ENCODE data around the gene TOR1A.

The TOR1A gene

GRCh38 chr9:129839324-129840023, 15.5 kb upstream of the TOR1A start:
- Mint-ChIP-seq H3K27me3 (no peaks in the 10 kb centered on the region), H3K36me3 (peaks cover 5% of the 10 kb centered on the region), H3K4me3 (no peak overlapping the region), H3K27ac (peak overlapping the region; percentile 54), H3K9me3 (no peaks in the 10 kb centered on the region), H3K4me1 (peaks cover 24% of the 10 kb centered on the region)
- no peak for DNase-seq (ENCODE audit: low spot score in 2 of 2)
- no peak for ATAC-seq (ENCODE audit: low read depth)

DNA sequence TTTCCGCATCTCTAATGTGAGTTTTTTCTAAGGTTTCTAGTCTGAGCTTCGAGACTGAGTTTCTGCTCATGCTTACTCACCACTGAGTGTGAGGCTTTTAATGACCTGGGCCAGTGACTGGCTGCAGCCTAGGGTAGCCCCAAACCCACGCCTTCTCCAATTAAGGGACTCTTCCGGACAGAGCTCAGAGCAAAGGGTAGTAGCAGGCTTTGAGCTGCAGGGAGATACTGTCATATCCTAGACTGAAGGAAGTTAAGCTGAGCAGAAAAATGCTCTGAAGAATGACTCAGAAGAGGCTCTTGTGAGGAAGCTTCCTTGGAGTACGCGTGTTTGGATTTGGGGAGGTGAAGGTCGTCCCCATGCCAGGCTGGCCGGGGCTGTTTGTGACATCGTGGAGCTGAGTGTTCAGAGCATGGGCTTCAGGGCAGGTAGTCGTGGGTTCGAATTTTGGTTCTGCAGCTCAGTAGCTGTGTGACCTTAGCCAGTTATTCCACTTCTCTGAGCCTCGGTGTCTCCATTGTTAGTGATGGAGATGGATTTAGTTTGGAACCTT, 14.8 kb upstream of the TOR1A start:
- Mint-ChIP-seq H3K27ac (peak overlapping the region; percentile 54), H3K36me3 (peaks cover 5% of the 10 kb centered on the region), H3K4me1 (peaks cover 30% of the 10 kb centered on the region), H3K27me3 (no peaks in the 10 kb centered on the region), H3K9me3 (no peaks in the 10 kb centered on the region), H3K4me3 (no peak overlapping the region)
- ATAC-seq (ENCODE audit: low read depth) (no peak), DNase-seq (ENCODE audit: low spot score in 2 of 2) (no peak)

GRCh38 chr9:129836311-129837007, 12.5 kb upstream of the TOR1A start:
- peaks cover 10% of the 10 kb centered on the region for H3K36me3 Mint-ChIP-seq
- H3K27ac Mint-ChIP-seq, result peak overlapping the region; percentile 94
- H3K4me1 Mint-ChIP-seq, result peaks cover 34% of the 10 kb centered on the region
- no peaks in the 10 kb centered on the region for H3K9me3 Mint-ChIP-seq
- H3K4me3 Mint-ChIP-seq, result peak overlapping the region; percentile 96
- no peaks in the 10 kb centered on the region for H3K27me3 Mint-ChIP-seq
- peak; percentile 13 for ATAC-seq (ENCODE audit: low read depth)
- DNase-seq (ENCODE audit: low spot score in 2 of 2), result peak; percentile 38 to 41

DNA sequence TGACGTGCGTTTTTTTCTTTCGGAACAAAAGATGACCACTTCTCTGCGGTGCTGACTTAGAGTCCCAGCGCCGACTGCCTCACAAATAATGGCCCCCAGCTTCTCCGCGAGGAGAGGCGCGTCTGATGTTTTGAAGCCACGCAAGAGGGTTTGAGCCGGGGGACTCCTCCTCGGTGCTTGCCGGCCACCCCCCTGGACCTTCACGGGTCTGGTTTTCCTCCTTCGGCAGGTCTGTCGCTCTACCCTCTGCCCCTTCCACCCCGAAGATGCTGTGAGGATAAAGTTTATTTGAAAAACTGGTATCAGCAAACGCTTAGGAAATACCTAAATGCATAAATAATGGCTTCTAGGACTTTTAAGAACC, 11.9 kb upstream of the TOR1A start:
- Mint-ChIP-seq H3K27ac (peak overlapping the region; percentile 94), H3K27me3 (no peaks in the 10 kb centered on the region), H3K36me3 (peaks cover 10% of the 10 kb centered on the region), H3K4me3 (peak overlapping the region; percentile 96), H3K4me1 (peaks cover 34% of the 10 kb centered on the region), H3K9me3 (no peaks in the 10 kb centered on the region)
- DNase-seq (ENCODE audit: low spot score in 2 of 2), result no peak
- no peak for ATAC-seq (ENCODE audit: low read depth)

- peak within 1 kb of the TSS; percentile 96 for H3K4me3 Mint-ChIP-seq
- peaks cover 10% of the 10 kb centered on the region for H3K36me3 Mint-ChIP-seq
- H3K9me3 Mint-ChIP-seq, result no peaks in the 10 kb centered on the region
- DNase-seq (ENCODE audit: low spot score in 2 of 2) (peak; percentile 95 to 96), ATAC-seq (ENCODE audit: low read depth) (peak; percentile 90)
- peaks cover 34% of the 10 kb centered on the region for H3K4me1 Mint-ChIP-seq
- no peaks in the 10 kb centered on the region for H3K27me3 Mint-ChIP-seq
- H3K27ac Mint-ChIP-seq, result peak within 1 kb of the TSS; percentile 94
Measured at GRCh38 chr9:129835128-129835859, 11.4 kb upstream of the TOR1A start, which contains the start of the genes C9orf78 and USP20. C9orf78 (minus strand) TSS chr9:129835275; CDS start chr9:129835221, 54 bp downstream. USP20 (plus strand) TSS chr9:129835458; CDS start chr9:129852556, 17,098 bp downstream.

DNA sequence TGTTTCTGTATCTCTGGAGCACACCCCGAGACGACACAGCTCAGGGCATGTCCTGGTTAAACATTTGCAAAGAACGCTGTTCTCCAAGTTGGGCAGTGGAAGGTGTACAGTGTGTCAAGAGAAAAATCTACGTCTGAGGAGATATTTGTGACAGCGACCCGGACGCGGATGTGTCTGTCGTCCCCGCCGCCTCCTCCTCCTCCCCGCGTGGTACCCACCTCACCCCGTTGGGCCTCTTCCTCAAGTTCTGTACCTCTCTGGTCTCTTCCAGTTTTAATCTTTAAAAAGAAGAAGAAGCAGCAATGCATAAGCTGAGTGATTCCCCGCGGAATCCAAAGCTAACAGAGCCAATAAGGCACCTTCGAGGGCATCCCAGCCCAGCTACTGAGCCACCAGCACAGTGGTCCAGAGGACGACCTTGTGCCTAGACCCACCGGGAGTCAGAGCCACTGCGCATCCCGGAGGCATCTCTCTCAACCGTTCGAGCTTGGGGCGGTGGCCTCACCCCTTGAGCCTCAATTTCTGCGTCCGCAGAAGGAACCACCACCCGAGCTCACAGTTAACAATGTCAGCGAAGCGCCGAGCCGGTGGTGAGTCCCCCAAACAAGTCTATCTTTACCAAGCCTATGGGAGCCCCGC, 10.7 kb upstream of the TOR1A start:
- Mint-ChIP-seq H3K4me1 (peaks cover 34% of the 10 kb centered on the region), H3K27ac (peak overlapping the region; percentile 94), H3K9me3 (no peaks in the 10 kb centered on the region), H3K36me3 (peaks cover 10% of the 10 kb centered on the region), H3K4me3 (peak overlapping the region; percentile 96), H3K27me3 (no peaks in the 10 kb centered on the region)
- ATAC-seq (ENCODE audit: low read depth) (peak; percentile 26), DNase-seq (ENCODE audit: low spot score in 2 of 2) (no peak)

GRCh38 chr9:129832982-129833381, 9.0 kb upstream of the TOR1A start:
- Mint-ChIP-seq H3K9me3 (no peaks in the 10 kb centered on the region), H3K27ac (no peak overlapping the region), H3K27me3 (no peaks in the 10 kb centered on the region), H3K4me1 (peaks cover 26% of the 10 kb centered on the region), H3K4me3 (peak overlapping the region; percentile 96), H3K36me3 (peaks cover 11% of the 10 kb centered on the region)
- DNase-seq (ENCODE audit: low spot score in 2 of 2), result no peak
- ATAC-seq (ENCODE audit: low read depth), result no peak

DNA sequence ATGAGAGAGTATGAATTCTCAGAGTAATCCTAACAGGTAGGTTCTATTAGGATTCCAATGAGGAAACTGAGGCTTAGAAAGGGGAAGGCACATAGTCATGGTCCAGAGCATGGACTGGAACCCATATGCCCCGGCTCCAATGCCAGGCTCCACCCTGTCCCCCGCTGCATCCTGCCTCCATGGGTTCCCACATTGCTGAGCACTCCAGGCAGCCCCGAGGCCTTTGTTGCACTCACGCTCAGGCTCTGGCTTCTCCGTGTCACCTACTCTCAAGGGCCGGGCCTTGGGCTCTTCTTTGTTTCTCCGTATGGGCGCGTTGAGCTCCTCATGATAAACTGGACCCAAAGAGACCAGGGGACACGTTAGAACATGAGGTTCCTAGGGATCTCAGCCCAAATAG, 5.0 kb upstream of the TOR1A start:
- ATAC-seq (ENCODE audit: low read depth) (no peak), DNase-seq (ENCODE audit: low spot score in 2 of 2) (no peak)
- H3K27me3 Mint-ChIP-seq, result no peaks in the 10 kb centered on the region
- no peaks in the 10 kb centered on the region for H3K9me3 Mint-ChIP-seq
- peaks cover 8% of the 10 kb centered on the region for H3K36me3 Mint-ChIP-seq
- H3K27ac Mint-ChIP-seq, result no peak overlapping the region
- peaks cover 5% of the 10 kb centered on the region for H3K4me1 Mint-ChIP-seq
- H3K4me3 Mint-ChIP-seq, result no peak overlapping the region

- H3K9me3 Mint-ChIP-seq, result no peaks in the 10 kb centered on the region
- H3K4me3 Mint-ChIP-seq, result no peak overlapping the region
- ATAC-seq (ENCODE audit: low read depth) (no peak), DNase-seq (ENCODE audit: low spot score in 2 of 2) (no peak)
- no peaks in the 10 kb centered on the region for H3K27me3 Mint-ChIP-seq
- no peak overlapping the region for H3K27ac Mint-ChIP-seq
- H3K4me1 Mint-ChIP-seq, result peaks cover 1% of the 10 kb centered on the region
- peaks cover 5% of the 10 kb centered on the region for H3K36me3 Mint-ChIP-seq
Measured at GRCh38 chr9:129828051-129828450, 4.1 kb upstream of the TOR1A start.

DNA sequence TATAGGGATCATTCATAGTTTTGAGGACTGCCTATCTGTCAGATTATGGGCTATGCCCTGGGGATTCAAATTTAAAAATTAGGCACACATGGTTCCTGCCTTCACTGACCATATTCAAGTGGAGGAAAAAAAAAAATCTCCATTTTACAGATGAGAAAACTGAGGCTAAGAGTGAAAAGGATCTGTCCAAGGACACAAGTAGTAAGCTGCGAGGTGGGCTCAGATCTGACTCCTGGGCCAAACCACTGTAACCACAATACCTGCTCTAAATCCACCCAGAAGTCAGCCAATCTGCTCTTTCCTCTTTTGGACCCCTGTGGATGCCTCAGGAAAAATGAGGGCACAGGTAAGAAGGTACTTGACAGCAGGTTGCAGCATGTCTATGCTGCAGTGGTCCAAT, 2.8 kb upstream of the TOR1A start:
- Mint-ChIP-seq H3K27me3 (no peaks in the 10 kb centered on the region), H3K36me3 (peaks cover 7% of the 10 kb centered on the region), H3K9me3 (no peaks in the 10 kb centered on the region), H3K4me3 (no peak overlapping the region), H3K4me1 (peaks cover 10% of the 10 kb centered on the region), H3K27ac (no peak overlapping the region)
- DNase-seq (ENCODE audit: low spot score in 2 of 2) (no peak), ATAC-seq (ENCODE audit: low read depth) (no peak)

GRCh38 chr9:129826344-129826743, 2.4 kb upstream of the TOR1A start:
- ATAC-seq (ENCODE audit: low read depth) (no peak), DNase-seq (ENCODE audit: low spot score in 2 of 2) (no peak)
- no peaks in the 10 kb centered on the region for H3K9me3 Mint-ChIP-seq
- H3K4me1 Mint-ChIP-seq, result peaks cover 10% of the 10 kb centered on the region
- no peak overlapping the region for H3K4me3 Mint-ChIP-seq
- H3K36me3 Mint-ChIP-seq, result peaks cover 6% of the 10 kb centered on the region
- H3K27me3 Mint-ChIP-seq, result no peaks in the 10 kb centered on the region
- no peak overlapping the region for H3K27ac Mint-ChIP-seq

- peak; percentile 19 for ATAC-seq (ENCODE audit: low read depth)
- Mint-ChIP-seq H3K27ac (peak overlapping the region; percentile 84), H3K27me3 (no peaks in the 10 kb centered on the region), H3K9me3 (no peaks in the 10 kb centered on the region), H3K4me3 (peak overlapping the region; percentile 90), H3K36me3 (peaks cover 6% of the 10 kb centered on the region), H3K4me1 (peaks cover 13% of the 10 kb centered on the region)
- no peak for DNase-seq (ENCODE audit: low spot score in 2 of 2)
Measured at GRCh38 chr9:129823542-129823934, 398 bp downstream of the TOR1A start.

DNA sequence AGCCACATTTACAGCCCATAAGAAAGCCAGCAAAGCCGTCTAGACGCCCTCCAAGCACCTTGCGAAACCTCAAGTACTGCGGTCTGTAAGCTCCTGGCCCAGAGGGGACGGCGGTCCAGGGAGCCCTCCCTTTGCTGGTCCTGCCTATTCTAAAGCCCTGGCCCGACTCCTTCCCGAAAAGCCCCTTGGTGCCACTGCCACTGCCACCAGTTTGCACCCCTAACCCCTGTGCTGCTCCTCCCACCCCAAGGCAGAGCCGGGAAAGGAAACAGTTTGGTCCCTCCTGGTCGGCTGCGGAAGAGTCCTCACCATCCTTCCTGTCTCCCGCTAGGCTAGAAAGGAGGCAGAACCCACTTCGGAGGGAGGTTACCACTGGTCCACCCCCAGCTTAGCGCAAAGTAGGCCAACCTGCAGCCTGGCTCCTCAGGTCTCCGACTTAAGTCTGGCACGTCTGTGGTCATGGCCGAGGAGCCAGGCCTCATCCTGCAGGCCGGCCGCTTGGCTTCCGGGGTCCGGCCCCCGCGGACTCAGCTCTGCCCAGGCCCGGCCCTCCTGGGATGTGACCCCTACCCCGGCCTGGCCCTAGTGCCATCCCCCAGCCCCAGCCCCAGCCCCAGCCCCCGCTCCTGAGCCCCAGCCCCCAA, 916 bp downstream of the TOR1A start:
- peaks cover 6% of the 10 kb centered on the region for H3K36me3 Mint-ChIP-seq
- peaks cover 13% of the 10 kb centered on the region for H3K4me1 Mint-ChIP-seq
- ATAC-seq (ENCODE audit: low read depth), result no peak
- no peak overlapping the region for H3K27ac Mint-ChIP-seq
- no peak for DNase-seq (ENCODE audit: low spot score in 2 of 2)
- no peaks in the 10 kb centered on the region for H3K27me3 Mint-ChIP-seq
- H3K4me3 Mint-ChIP-seq, result peak overlapping the region; percentile 90
- H3K9me3 Mint-ChIP-seq, result no peaks in the 10 kb centered on the region
